Hepatocyte (in vitro differentiated cells): Measurements from ENCODE around the gene SFT2D1.

Source experiments
- CTCF ChIP-seq: fragments of 200-600 bp; sonication (generic); IDR thresholded peaks from 2 replicates; pipeline ENCODE4 v1.5.1; 2016; ENCODE audit warnings: antibody characterized with exemption, mild to moderate bottlenecking; ENCODE audit not compliant: poor library complexity
- EZH2 ChIP-seq: fragments of 200-600 bp; sonication (generic); IDR thresholded peaks from 2 replicates; pipeline ENCODE4 v1.6.1; 2016; ENCODE audit warnings: antibody characterized with exemption, mild to moderate bottlenecking, borderline replicate concordance

- TF ChIP-seq EZH2 (no peak), CTCF (no peak)
Measured at GRCh38 chr6:166354965-166355364, 12.6 kb upstream of the SFT2D1 start.
